Effector memory CD4-positive, alpha-beta T cell (primary cell): ENCODE data around the gene LST1.
A peak's percentile ranks its signal among the peaks of the same experiment; 100 is the strongest.
"Not testable (repeated sequence)": the region's sequence is repeated elsewhere in the genome, so short reads cannot be mapped to it uniquely, and the experiment has no call there.

ENCODE experiments used
- DNase-seq, 3 donors: peaks; one replicate each; pipeline ENCODE4 v3.0.0-alpha.2; 2020
- H3K27ac ChIP-seq: 2 replicates; pipeline ENCODE4 v1.7.0; 2013; ENCODE audit warnings: mild to moderate bottlenecking, low read length, moderate library complexity; ENCODE audit not compliant: insufficient read depth, poor library complexity, severe bottlenecking
- H3K27me3 ChIP-seq: replicated peaks from 2 replicates; pipeline ENCODE4 v1.7.0; 2013; ENCODE audit warnings: mild to moderate bottlenecking, low read length; ENCODE audit not compliant: insufficient read depth, control insufficient read depth, poor library complexity, severe bottlenecking
- H3K36me3 ChIP-seq: 2 replicates; pipeline ENCODE4 v1.7.0; 2013; ENCODE audit warnings: mild to moderate bottlenecking, low read length, moderate library complexity; ENCODE audit not compliant: control insufficient read depth, insufficient read depth
- H3K4me1 ChIP-seq: 2 replicates; pipeline ENCODE4 v1.7.0; 2013; ENCODE audit warnings: low read length, mild to moderate bottlenecking; ENCODE audit not compliant: control insufficient read depth, insufficient read depth, poor library complexity, severe bottlenecking
- H3K4me3 ChIP-seq: 2 replicates; pipeline ENCODE4 v1.7.0; 2013; ENCODE audit warnings: low read length, low read depth, mild to moderate bottlenecking; ENCODE audit not compliant: insufficient read depth, poor library complexity, severe bottlenecking
- H3K9me3 ChIP-seq: 2 replicates; pipeline ENCODE4 v1.7.0; 2013; ENCODE audit warnings: mild to moderate bottlenecking, low read length, moderate library complexity; ENCODE audit not compliant: control insufficient read depth

LST1 gene

GRCh38 chr6:31580807-31581433 is 5.2 kb upstream of the LST1 start:
- Histone ChIP-seq H3K4me1 (peaks cover 70% of the 10 kb centered on the region), H3K27me3 (no peaks in the 10 kb centered on the region)

GRCh38 chr6:31581434-31582229 is 4.4 kb upstream of the LST1 start:
- no peak for DNase-seq

More at GRCh38 chr6:31580807-31581433, 5.2 kb upstream of the LST1 start:
- peak overlapping the region; percentile 95 for H3K27ac ChIP-seq
- DNase-seq, result peak; percentile 74 to 83 (median 75)
- no peaks in the 10 kb centered on the region for H3K9me3 ChIP-seq
- H3K4me3 ChIP-seq, result peak overlapping the region; percentile 91
- H3K36me3 ChIP-seq, result peaks cover 9% of the 10 kb centered on the region

GRCh38 chr6:31582230-31582643 is 3.8 kb upstream of the LST1 start, which contains the start of gene LTB:
Gene LTB, minus strand, starts transcription at chr6:31582424. Its CDS starts 7 bp downstream, at chr6:31582417.
- no peaks in the 10 kb centered on the region for H3K9me3 ChIP-seq
- peak within 1 kb of the TSS; percentile 91 for H3K4me3 ChIP-seq
- H3K27ac ChIP-seq, result peak within 1 kb of the TSS; percentile 95
- peaks cover 9% of the 10 kb centered on the region for H3K36me3 ChIP-seq
- no peaks in the 10 kb centered on the region for H3K27me3 ChIP-seq
- peaks cover 76% of the 10 kb centered on the region for H3K4me1 ChIP-seq
- DNase-seq, result peak; percentile 64 to 69 (median 66)

More at GRCh38 chr6:31581434-31582229, 4.4 kb upstream of the LST1 start:
- Histone ChIP-seq H3K27ac (peak overlapping the region; percentile 95), H3K4me1 (peaks cover 76% of the 10 kb centered on the region), H3K36me3 (peaks cover 9% of the 10 kb centered on the region), H3K4me3 (peak overlapping the region; percentile 91), H3K9me3 (no peaks in the 10 kb centered on the region), H3K27me3 (no peaks in the 10 kb centered on the region)

- Histone ChIP-seq H3K4me1 (peaks cover 65% of the 10 kb centered on the region), H3K27me3 (no peaks in the 10 kb centered on the region), H3K9me3 (no peaks in the 10 kb centered on the region), H3K36me3 (peaks cover 3% of the 10 kb centered on the region), H3K27ac (peak overlapping the region; percentile 95), H3K4me3 (peak overlapping the region; percentile 12)
- DNase-seq, result peak in 1 of 3 donors; percentile 28
Observed at GRCh38 chr6:31585491-31585890, 586 bp upstream of the LST1 start.

- no peak for DNase-seq
- Histone ChIP-seq H3K27me3 (no peaks in the 10 kb centered on the region), H3K9me3 (no peaks in the 10 kb centered on the region), H3K27ac (peak overlapping the region; percentile 95), H3K36me3 (no peaks in the 10 kb centered on the region), H3K4me1 (peaks cover 65% of the 10 kb centered on the region), H3K4me3 (peak overlapping the region; percentile 27)
Observed at GRCh38 chr6:31586599-31587281, 663 bp downstream of the LST1 start.

GRCh38 chr6:31587791-31588777 is 2.0 kb downstream of the LST1 start:
- peaks cover 68% of the 10 kb centered on the region for H3K4me1 ChIP-seq
- H3K27me3 ChIP-seq, result no peaks in the 10 kb centered on the region
- no peaks in the 10 kb centered on the region for H3K36me3 ChIP-seq
- H3K27ac ChIP-seq, result peak overlapping the region; percentile 95
- peak overlapping the region; percentile 3 for H3K4me3 ChIP-seq
- no peaks in the 10 kb centered on the region for H3K9me3 ChIP-seq
- DNase-seq, result no peak

- peaks cover 67% of the 10 kb centered on the region for H3K4me1 ChIP-seq
- no peaks in the 10 kb centered on the region for H3K36me3 ChIP-seq
- H3K4me3 ChIP-seq, result no peak overlapping the region
- no peaks in the 10 kb centered on the region for H3K9me3 ChIP-seq
- H3K27ac ChIP-seq, result peak overlapping the region; percentile 95
- DNase-seq, result no peak
- H3K27me3 ChIP-seq, result no peaks in the 10 kb centered on the region
Observed at GRCh38 chr6:31588871-31589650, 3.0 kb downstream of the LST1 start.

- H3K4me1 ChIP-seq, result peaks cover 57% of the 10 kb centered on the region
- H3K4me3 ChIP-seq, DNase-seq, H3K27ac ChIP-seq, H3K36me3 ChIP-seq, H3K9me3 ChIP-seq, H3K27me3 ChIP-seq: not testable (repeated sequence)
Observed at GRCh38 chr6:31590691-31591090, 4.6 kb downstream of the LST1 start.
